HL-60 (cell line): Measurements from ENCODE around the gene CFAP99.
"Not testable (repeated sequence)": the region's sequence is repeated elsewhere in the genome, so short reads cannot be mapped to it uniquely, and the experiment has no call there.

Experiments
- GABPA ChIP-seq: IDR thresholded peaks from 2 replicates; pipeline ENCODE4 v1.6.1; 2012; ENCODE audit warnings: low read depth
- TF ChIP-seq, protein P1 (sequence below): IDR thresholded peaks from one replicate; pipeline ENCODE4 v1.5.1; 2011; ENCODE audit warnings: low read length, control low read depth, inconsistent platforms; ENCODE audit not compliant: insufficient read depth

DNA sequence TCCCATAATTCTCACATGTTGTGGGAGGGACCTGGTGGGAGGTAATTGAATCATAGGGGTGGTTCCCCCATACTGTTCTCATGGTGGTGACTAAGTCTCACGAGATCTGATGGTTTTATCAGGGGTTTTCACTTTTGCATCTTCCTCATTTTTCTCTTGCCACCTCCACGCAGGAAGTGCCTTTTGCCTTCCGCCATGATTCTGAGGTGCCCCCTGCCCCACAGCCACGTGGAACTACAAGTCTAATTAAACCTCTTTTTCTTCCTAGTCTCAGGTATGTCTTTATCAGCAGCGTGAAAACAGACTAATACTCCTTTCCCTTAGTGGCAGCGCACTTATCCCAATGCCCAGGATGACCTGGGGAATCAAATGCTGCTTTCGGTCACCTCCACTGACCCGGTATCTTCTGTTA lies 35.5 kb upstream of the CFAP99 start:
- not testable (repeated sequence) for TF ChIP-seq GABPA
- TF ChIP-seq, protein P1, sequence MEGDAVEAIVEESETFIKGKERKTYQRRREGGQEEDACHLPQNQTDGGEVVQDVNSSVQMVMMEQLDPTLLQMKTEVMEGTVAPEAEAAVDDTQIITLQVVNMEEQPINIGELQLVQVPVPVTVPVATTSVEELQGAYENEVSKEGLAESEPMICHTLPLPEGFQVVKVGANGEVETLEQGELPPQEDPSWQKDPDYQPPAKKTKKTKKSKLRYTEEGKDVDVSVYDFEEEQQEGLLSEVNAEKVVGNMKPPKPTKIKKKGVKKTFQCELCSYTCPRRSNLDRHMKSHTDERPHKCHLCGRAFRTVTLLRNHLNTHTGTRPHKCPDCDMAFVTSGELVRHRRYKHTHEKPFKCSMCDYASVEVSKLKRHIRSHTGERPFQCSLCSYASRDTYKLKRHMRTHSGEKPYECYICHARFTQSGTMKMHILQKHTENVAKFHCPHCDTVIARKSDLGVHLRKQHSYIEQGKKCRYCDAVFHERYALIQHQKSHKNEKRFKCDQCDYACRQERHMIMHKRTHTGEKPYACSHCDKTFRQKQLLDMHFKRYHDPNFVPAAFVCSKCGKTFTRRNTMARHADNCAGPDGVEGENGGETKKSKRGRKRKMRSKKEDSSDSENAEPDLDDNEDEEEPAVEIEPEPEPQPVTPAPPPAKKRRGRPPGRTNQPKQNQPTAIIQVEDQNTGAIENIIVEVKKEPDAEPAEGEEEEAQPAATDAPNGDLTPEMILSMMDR = not testable (repeated sequence)
